Hypothalamus (tissue), 51 donors: Measurements from ENCODE around the gene FHOD3.

Source experiments
- DNase-seq, 51 donors: peaks; one replicate each; lab custom pipeline; 2025; lab: John Stamatoyannopoulos, UW

FHOD3 gene

GRCh38 chr18:36504928-36505327 is 207.4 kb downstream of the FHOD3 start:
- no peak for DNase-seq

- DNase-seq, result no peak
Observed at GRCh38 chr18:36505665-36506064, 208.2 kb downstream of the FHOD3 start.

DNA sequence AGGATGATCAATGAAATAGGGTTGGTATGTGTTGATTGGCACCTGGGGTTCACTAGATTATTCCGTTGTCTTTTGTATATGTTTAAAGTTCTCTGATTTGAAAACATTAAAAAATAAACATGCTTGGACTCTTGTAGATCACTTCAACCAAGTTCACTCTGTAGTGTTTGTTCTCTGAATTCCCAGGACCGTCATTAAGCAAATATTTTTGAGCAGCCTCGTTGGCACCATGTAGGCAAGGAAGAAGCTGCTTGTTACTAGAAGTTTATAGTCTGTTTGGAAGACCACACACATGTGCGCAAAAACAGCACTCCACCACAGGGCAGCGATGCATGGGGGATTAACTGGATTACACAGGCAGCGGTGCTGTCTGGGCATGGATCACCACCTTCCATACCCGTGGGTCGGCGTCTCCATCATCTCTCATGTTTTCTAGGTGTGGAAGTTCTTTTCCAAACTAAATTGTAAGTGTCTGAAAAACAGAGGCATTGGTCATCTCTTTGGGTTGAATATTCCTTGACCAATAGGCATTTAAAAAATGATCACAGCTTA is 212.2 kb downstream of the FHOD3 start:
- DNase-seq, result no peak

GRCh38 chr18:36511791-36512352 is 214.4 kb downstream of the FHOD3 start:
- no peak for DNase-seq

DNA sequence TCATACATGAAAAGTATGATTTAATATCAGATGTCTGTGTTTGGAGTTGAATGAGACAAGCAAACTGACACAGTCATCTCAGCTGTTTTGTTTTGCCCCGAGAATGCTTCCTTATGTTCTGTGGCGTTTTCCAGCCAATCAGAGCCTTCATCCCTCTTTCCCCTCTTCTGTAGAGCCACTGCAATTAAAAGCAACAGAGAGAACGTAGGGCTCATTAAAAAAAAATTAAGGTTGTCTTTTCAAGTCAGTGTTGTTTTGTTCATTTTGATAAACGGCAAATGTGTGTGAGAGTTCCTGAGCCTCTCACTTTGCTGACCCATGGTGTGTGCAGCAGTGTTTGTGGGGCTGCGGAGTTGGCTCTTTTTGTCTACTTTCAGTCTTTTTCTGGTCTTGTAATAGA is 216.0 kb downstream of the FHOD3 start:
- no peak for DNase-seq

GRCh38 chr18:36514778-36515177 is 217.3 kb downstream of the FHOD3 start:
- DNase-seq, result no peak

GRCh38 chr18:36516258-36516657 is 218.7 kb downstream of the FHOD3 start:
- DNase-seq, result no peak

DNA sequence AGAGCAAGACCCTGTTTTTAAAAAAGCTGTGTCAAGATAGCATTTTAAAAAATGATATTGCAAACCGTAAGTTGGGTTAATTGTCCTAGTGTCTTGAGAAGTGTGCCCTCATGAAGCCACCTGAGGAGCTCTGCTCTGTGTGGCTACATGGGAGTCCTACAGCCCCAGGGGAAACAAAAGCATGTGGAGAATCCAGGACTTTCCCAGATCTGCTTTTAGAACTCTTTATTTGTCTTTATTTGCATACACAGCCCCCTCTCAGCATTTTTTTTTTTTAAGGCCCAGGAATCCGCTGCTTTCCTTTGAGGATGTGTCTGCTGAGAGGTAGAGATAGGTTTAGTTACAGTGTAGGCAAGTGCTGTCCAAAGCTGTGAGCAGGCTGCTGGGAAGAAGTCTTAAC is 219.2 kb downstream of the FHOD3 start:
- DNase-seq, result no peak

DNA sequence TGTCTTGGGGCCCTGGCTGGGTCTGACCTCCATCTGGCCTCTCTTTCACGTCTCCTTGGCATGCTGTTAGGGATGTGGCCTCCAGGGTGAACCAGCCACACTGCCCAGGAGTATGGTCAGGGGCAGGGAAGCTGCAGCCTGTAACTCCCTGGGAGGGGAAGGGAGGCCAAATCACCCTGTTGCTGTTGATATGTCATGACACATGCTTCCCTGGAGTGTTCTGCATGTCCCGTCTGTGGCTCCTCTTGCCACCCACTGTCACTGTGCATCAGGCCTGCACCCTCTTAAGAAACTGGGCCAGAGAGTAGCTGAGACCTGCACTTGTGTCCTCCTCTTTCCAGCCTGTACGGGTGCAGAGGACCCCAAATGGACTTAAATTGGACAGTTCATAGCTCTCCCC is 221.3 kb downstream of the FHOD3 start:
- no peak for DNase-seq

DNA sequence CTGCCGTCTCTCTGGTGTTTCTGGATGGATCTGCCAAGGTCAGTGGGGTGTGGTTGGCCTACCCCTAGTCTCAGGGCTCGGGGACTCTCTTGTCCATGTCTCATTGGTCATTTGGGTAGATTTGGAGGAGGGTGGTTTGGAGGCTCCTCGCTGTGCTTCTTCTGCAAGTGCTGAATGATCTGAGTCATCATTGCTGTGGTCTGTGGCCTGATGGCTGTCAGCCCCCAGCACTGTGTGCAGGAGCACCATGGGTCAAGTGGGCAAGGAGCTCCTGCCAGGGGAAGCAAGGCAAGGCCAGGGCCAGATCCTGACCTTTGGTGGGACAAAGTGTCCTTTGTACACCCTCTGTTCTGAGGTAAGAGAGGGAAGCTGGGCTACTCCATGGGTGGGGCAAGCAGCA is 221.8 kb downstream of the FHOD3 start:
- no peak for DNase-seq

- no peak for DNase-seq
Observed at GRCh38 chr18:36522509-36522908, 225.0 kb downstream of the FHOD3 start.

- DNase-seq, result no peak
Observed at GRCh38 chr18:36525913-36526312, 228.4 kb downstream of the FHOD3 start.

- DNase-seq, result no peak
Observed at GRCh38 chr18:36526611-36527010, 229.1 kb downstream of the FHOD3 start.

GRCh38 chr18:36527051-36527450 is 229.5 kb downstream of the FHOD3 start:
- DNase-seq, result peak in 1 of 51 donors; percentile 43

DNA sequence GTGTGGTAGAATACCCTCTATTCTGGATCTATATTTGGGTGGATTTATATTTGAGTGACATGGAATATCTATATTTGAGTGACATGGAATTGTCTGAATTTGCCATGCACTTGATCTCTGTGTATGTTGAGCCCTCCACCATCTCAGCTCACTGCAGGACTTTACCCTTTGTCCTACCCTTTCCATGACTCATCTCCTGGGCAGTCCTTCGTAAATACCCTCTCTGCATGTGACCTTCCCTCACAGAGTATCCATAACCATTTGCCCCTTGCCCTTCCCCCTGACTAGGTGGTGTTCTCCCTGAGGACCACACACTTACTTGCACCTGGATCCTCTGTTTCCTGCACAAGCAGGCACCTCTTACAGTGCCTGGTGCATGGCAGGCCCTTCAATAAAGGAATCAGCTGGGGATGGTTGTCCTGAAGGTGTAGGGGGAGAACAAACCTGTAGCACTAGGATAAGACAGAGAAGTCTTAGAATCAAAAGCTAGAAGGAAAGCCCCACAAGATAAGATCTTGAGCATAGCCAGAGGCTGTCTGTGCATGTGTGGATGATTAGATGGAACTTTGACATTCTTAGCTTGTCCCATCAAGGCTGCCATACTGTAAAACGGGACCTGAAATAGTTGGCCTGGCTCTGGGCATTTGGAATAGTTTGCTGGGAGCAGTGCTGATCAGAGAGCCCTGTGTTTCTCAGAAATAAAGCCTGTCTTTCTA is 230.4 kb downstream of the FHOD3 start:
- no peak for DNase-seq

DNA sequence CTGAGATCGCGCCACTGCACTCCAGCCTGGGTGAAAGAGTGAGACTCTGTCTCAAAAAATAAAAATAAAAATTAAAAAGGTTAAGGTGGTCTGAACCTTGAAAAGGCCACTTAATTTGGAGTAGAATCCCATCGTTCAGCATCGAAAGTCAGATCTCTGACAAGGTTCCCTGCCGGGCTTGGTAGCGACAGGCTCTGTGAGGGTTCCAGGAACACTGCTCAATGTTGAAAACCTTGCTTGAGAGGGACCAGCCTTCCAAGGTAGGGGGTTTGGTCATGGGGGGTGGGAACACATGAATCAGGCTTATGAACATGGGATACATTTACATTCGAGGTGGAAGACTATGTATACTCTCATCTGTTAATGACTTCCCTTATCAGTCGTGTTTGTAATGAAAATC is 232.2 kb downstream of the FHOD3 start:
- DNase-seq, result no peak

- DNase-seq, result no peak
Observed at GRCh38 chr18:36530676-36531405, 233.3 kb downstream of the FHOD3 start.

DNA sequence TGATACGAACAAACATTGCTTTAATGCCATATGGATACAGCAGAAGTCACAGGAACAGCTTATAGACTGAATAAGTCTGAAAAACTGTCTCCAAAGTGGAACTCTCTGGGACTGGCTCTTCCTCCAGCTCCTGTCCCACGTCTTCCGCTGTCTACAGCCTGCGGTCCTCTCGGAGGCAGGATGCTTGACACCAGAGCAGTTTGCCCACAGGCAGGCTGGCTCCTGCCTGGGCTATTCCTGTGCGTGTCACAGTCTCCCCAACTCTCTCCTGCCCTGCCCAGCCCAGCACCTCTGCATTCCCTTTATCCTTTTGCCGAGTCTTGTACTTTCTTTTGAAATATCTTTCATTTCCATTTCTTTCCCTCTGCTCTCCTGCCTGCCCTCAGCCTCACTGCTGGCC is 234.1 kb downstream of the FHOD3 start:
- no peak for DNase-seq

GRCh38 chr18:36532394-36532793 is 234.9 kb downstream of the FHOD3 start:
- no peak for DNase-seq

DNA sequence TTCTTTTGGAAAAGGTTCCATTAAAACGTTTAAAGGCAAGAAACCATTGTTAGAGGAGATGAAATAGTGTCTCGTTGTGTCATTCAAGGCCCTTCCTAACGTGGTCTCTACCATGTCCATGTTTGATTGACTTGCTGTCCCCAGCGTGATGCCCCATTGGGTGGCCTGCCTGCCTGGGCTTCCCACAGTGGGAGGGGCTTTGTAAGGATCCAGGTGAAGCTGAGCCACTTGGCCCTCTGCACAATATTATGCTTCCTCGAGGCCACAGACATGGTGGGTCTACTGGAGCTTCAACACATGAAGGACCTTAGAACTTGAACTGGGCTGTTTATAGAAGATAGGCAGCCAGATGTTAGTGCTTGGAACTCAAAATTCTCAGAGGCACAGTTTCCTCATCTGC is 235.3 kb downstream of the FHOD3 start:
- no peak for DNase-seq

- no peak for DNase-seq
Observed at GRCh38 chr18:36533446-36534153, 236.1 kb downstream of the FHOD3 start.
